NCI-H1417 (cell line): ENCODE data around the gene MROH7.
A peak's percentile ranks its signal among the peaks of the same experiment; 100 is the strongest.

Experiments used
- DNase-seq, 3 experiments: peaks; one replicate each; lab custom pipeline; 2025; lab: John Stamatoyannopoulos, UW

Gene MROH7

GRCh38 chr1:54651608-54652007 lies 10.0 kb downstream of the MROH7 start:
- no peak for DNase-seq

GRCh38 chr1:54652168-54652567 lies 10.6 kb downstream of the MROH7 start:
- DNase-seq = no peak

GRCh38 chr1:54653036-54653435 lies 11.4 kb downstream of the MROH7 start:
- DNase-seq = no peak

DNA sequence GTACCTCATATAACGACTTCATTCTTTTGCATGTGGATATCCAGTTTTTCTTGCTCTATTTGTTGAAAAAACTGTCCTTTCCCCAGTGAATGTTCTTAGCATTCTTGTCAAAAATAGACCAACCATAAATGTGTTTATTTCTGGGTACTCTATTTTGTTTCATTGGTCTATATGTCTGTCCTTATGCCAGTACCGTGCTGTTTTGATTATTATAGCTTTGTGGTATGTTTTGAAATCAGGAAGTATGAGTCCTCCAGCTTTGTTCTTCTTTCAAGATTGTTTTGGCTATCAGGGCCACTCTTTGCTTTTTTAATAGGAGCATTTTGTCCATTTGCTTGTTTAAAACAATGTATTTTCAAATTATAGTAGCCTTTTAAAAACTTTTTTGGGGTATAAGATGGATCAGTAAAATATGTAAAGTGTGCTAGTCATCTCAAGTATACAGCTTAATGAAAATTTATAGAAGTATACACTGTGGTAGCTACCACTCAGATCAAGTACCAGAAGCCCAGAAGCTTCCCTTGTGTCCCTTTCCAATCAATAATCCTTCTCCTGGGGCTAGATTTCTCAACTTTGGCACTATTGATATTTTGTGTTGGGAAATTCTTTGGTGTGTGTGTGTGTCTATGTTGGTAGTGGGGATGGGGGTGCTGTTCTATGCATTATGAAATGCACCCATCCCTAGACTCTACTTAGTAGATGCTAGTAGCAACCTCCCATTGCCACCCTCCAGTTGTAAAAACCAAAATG lies 16.8 kb downstream of the MROH7 start:
- DNase-seq = no peak

DNA sequence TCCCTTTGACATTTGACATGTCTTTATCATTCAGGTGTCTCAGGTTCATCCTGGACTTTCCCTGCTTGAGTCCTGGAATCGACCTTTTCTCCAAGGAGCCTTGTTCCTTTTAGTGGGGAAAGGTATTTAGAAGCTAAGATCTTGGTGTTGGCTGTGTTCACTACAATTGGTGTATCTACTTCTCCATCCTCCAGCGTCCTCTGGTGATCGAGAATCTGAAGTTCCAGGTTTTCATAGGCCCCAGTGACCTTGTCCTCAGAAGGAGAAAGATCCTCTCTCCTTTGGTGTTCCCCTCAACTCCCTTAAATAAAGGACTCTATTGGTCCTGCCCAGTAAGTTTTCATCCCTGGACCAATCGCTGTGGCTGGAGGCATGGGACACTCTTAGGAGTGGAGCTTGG lies 22.1 kb downstream of the MROH7 start:
- no peak for DNase-seq

GRCh38 chr1:54664364-54664763 lies 22.8 kb downstream of the MROH7 start:
- no peak for DNase-seq

DNA sequence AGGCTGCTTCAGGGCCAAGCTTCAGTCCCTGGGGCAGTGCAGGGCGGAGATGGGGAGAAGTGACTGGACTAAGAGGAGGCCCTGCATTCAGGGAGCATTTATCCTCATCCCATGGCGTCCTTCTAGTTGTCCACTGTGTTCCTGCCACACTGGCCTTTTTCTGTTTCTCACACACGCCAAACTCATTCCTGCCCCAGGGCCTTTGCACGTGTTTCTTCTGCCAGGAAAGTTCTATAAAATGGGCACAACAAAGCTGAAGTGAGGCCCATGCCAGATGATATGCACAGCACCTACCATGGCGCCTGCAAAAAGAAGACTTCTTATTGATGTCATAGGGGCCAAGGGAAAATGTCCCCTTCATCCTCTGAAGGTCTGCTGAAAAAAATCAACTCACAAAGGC lies 24.3 kb downstream of the MROH7 start:
- no peak for DNase-seq

DNA sequence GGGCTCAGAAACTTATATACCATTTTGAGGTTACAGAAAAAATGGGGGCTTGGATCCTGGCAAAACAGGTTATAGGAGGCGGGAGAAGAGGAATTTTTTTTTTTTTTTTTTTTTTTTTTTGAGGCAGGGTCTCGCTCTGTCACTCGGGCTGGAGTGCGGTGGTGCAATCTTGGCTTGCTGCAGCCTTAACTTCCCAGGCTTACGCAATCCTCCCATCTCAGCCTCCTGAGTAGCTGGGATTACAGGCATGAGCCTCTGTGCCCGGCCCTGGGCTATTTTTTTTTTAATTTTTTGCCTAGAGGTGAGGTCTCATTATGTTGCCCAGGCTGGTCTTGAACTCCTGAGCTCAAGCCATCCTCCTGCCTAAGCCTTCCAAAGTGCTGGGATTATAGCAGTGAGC lies 24.7 kb downstream of the MROH7 start:
- no peak for DNase-seq

GRCh38 chr1:54667797-54668196 lies 26.2 kb downstream of the MROH7 start:
- DNase-seq = no peak

DNA sequence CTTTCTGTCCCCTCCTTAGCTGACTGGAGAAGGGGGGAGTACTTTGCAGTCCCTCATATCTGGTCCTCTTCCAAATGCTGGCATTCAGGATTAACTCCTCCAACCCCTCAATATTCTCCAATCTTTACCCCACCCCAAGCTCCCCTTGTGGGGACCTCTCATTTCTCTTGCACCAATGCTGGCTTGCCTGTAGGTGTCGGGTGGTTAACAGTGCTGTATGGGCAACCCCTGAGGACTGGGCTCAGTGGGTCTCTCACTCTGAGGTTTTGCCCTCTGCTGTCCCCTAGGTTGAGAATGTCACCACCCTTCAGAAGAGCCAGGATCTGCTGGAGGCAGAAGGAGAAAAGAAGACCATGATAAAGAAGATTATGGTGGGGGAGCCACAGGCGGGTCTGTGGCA lies 27.0 kb downstream of the MROH7 start:
- DNase-seq = no peak

- DNase-seq = peak; percentile 46 to 77 (median 55)
Observed at GRCh38 chr1:54671985-54672608, 30.5 kb downstream of the MROH7 start.

DNA sequence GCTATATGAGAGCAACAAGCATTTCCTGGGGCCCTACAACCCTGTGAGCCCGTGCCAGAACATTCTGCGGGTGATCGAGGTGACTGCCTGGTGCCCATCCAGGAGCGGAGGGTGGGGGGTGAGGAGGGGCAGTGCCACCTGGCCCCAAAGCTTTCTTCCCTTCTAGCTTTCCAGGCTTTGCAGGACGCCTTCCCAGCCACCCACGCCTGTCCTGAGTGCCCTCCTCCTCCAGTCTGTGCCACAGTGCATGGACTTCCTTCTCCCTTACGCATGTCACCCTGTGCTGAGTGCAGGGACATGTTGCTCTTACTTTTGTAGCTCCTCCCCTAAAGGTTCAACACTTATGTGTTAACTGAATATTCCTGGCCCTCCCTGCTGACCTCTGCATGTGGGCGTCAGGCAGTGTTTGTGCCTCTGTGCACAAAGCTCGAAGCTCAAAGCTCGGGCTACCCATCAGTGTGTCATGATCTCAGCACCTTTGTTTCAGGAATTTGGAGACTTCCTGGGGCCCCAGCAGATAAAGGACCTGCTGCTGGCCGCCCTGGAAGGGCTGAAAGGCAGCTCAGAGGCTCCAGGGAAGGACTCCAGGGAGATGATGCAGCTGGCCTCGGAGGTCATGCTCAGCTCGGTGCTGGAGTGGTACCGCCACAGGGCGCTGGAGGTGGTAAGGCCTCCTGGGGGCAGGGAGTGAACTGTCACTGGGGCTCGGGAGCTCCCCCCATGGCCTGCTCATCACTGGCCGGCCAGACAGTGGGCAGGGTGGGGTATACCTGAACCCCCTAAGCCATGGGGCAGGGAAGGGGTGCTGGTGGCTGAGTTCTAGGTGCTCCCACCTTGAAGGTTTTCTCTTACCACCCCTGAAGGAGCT lies 37.4 kb downstream of the MROH7 start:
- no peak for DNase-seq

GRCh38 chr1:54679706-54680105 lies 38.1 kb downstream of the MROH7 start:
- DNase-seq = no peak

GRCh38 chr1:54680387-54680786 lies 38.8 kb downstream of the MROH7 start:
- no peak for DNase-seq

DNA sequence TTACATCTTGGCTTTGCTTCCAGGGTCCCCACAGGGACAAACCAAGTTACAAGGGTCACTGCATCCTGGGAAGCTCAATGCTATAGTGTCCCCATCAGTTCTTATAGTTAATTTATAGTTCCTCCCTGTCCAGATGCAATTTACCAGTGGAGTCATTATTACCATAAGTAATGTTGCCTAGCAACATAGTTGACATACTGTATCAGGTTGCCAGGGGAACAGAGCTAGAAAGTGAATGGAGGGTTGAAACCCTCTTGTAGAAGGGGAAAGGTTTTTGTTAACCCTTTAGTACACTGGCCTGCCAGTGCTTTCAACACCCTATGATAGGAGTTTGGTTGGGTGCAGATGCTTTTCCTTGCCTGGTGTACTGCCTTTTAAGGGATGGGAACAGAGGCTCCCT lies 39.8 kb downstream of the MROH7 start:
- DNase-seq = peak; percentile 60 to 94 (median 77)

GRCh38 chr1:54683453-54683852 lies 41.9 kb downstream of the MROH7 start:
- DNase-seq = no peak

DNA sequence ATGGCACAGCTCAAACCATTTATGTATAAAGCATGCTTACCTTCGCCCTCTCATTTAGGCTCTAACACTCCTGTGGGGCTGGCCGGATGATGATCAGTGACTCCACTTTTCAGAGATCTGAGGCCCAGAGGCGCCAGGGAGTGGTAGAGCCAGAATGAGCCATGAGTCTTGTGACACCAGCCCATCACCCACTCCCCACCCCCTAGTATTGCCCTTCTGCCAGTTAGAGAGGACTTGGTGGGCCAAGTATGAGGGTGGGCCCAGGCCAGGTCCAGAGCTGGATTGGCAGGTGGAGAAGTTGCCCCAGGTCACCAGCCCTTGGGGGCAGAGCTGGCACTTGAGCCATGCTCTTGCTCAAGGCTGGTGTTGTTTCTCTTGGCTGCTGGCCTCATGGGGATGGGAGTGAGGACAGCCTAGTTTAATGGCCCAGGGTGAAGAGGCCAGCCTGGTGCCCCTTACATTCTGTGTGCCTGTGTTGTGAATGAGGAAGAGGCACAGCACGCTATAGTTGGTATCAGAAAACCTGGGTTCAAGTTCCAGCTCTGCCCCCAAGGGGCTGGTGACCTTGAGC lies 43.8 kb downstream of the MROH7 start:
- no peak for DNase-seq

DNA sequence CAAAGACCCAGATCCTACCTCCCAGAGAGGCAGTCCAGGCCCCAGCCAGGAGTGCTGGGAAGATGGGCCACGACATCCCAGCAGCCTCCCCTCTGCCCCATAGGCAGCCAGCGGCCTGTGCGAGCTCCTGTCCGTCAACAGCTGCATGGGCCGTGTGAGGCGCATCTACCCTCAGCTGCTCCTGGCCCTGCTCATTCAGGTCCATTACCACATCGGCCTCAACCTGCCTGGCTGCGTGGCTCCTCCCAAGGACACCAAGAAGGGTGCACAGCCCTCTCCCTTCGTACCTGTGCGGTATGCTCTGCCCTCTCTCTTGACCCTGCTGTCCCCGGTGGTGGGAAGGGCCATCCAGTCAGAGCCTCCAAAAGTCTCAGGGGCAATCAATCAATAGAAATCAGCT lies 44.6 kb downstream of the MROH7 start:
- DNase-seq = no peak

GRCh38 chr1:54694771-54695170 lies 53.2 kb downstream of the MROH7 start:
- no peak for DNase-seq

DNA sequence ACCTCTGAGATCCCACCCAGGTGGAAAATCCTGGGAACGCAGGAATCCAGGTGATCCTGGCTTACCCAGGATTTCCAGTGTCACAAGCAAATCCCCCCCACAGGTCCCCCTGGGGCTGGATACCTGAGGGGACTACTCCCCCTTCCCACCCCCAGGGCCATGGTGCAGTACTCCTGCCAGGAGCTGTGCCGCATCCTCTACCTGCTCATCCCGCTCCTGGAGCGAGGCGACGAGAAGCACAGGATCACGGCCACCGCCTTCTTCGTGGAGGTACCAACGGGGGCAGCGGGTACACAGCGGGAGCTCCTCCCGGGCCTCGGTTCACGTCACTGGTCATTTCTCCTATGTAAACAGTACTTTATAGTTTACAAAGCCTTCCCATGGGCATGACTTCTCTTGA lies 53.6 kb downstream of the MROH7 start:
- no peak for DNase-seq

- no peak for DNase-seq
Observed at GRCh38 chr1:54695764-54696163, 54.2 kb downstream of the MROH7 start.

- DNase-seq = no peak
Observed at GRCh38 chr1:54696262-54696661, 54.7 kb downstream of the MROH7 start.

GRCh38 chr1:54697896-54698295 lies 56.3 kb downstream of the MROH7 start:
- no peak for DNase-seq
